HG03175 (cell line): ENCODE results near the gene NACA.
"Not testable (repeated sequence)": the region's sequence is repeated elsewhere in the genome, so short reads cannot be mapped to it uniquely, and the experiment has no call there.

Experiments
- ATAC-seq: cut with Tn5 transposase; IDR thresholded peaks from one replicate; pipeline ENCODE4 v1.9.1; 2021; ENCODE audit warnings: mild to moderate bottlenecking, moderate library complexity; ENCODE audit not compliant: unreplicated experiment

The NACA gene

DNA sequence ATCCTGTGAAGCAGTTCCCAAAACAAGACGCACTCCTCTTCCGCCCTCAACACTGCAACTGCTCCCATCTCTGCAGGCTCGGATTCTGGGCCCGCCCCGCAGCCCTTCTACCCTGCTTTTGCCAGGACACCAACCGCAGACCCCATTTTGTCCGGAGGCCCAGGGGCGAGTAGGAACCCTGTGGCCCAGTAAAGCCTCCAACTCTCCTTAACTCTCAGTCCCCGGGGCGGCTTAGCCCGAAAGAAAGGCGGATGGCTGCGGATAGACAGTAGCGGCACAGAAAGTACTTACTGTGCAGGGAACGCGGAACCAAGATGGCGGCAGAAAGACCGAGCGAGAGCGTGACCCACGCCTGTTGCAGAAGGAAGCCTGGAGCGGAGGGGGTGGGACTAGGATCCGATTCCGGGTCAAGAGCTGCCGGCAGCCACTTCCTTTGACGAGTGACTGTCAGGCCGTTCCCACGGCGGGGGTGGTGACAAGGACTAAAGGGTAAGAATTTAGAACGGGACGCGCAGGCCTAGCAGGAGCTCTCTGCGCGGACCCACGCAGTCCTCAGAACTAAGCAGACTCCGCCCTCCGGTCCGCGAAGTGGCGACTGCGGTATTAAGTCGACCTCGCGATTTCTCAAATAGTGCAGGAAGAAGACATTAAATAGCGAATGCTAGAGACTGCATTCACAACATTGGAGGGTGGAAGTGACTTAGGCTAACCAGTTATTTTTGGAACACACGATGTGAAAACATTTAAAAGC, at the start of gene NACA:
Gene NACA, minus strand, starts transcription at position 328 of the 751 bp plus-strand sequence. CDS start 778 bp downstream, outside the sequence.
- ATAC-seq: peak; percentile 94

GRCh38 chr12:56773113-56773512, 48.0 kb upstream of the NACA start:
- ATAC-seq: no peak

DNA sequence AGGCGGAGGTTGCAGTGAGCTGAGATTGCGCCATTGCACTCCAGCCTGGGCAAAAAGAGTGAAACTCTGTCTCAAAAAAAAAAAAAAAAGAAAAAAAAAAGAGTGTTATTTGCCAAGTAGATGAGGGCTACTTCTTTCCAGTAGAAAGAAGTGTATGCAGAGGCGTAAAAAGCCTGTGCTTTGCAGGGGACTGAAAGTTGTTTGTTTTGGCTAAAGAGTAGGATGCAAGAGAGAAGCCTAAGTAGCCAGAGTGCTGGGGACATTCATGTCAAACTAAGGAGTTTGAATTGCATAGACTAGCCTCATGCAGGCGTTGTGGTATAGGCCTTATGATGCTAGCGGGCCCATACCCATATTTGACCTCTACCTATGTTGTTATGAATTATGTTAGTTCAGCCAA, 47.5 kb upstream of the NACA start:
- ATAC-seq: no peak

GRCh38 chr12:56769868-56770267, 44.8 kb upstream of the NACA start:
- no peak for ATAC-seq

- ATAC-seq: no peak
Measured at GRCh38 chr12:56768424-56768823, 43.3 kb upstream of the NACA start.

- ATAC-seq: peak; percentile 98
Measured at GRCh38 chr12:56766535-56766934, 41.4 kb upstream of the NACA start.

- no peak for ATAC-seq
Measured at GRCh38 chr12:56763753-56764657, 38.9 kb upstream of the NACA start.

- no peak for ATAC-seq
Measured at GRCh38 chr12:56761812-56762211, 36.7 kb upstream of the NACA start.

- no peak for ATAC-seq
Measured at GRCh38 chr12:56760460-56760859, 35.4 kb upstream of the NACA start.

DNA sequence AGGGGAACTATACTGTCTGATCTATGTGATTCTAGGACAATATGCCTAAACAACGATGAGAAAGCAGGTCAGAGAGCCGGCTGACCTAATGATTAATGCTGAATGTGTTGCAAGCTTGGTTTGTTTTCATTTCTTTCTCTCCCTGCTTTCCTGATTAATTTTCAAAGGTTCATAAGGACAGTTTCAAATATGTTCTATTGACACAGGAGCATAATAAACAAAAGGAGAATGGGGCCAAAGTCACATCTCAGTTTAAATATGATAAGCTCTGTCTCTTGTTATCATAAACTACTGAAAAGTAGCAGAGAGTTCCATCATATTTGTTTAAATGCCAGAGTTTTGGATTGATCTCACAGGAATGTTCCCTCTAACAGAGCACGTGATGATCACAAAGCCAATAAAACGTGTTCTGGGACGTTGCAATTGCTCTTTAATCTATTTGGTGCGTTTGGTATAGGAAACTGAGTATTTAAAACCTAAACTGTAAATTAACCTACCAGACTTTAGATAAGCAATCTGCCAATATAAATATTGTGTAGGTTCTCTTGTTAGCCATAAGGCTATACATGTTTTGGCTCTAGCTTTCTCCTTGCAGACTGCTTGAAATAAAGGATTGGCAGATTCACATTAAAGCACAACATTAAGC, 34.3 kb upstream of the NACA start:
- no peak for ATAC-seq

DNA sequence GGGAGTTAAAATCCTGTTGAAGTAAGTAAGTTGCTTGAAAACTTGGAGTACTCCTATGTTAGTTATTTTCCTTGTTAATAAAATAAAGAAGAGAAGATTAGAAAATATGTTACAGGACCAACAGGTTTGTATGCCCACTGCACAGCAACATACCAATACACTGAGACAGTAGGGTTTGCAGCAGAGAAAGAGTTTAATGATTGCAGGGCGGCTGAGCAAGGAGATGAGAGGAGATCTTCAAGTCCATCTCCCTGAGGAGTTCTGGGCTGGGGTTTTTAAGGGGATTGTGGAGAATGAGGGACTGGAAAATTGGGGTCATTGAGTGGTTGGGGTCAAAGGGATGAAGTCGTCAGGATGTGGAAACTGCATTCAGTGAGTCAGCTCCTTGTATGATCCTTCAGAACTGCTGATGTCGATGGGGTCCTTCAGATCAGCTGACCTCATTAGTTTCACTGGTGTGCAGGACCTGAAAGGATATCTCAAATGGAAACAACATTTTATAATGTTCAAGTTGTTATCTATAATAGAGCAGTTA, 33.7 kb upstream of the NACA start:
- no peak for ATAC-seq

GRCh38 chr12:56757971-56758370, 32.9 kb upstream of the NACA start:
- ATAC-seq: not testable (repeated sequence)

GRCh38 chr12:56753566-56753965, 28.5 kb upstream of the NACA start:
- ATAC-seq: no peak

- peak; percentile 76 for ATAC-seq
Measured at GRCh38 chr12:56751712-56752598, 26.9 kb upstream of the NACA start, which contains the start of gene PRIM1. PRIM1 (minus strand) TSS chr12:56752323; CDS start chr12:56752298, 25 bp downstream.

DNA sequence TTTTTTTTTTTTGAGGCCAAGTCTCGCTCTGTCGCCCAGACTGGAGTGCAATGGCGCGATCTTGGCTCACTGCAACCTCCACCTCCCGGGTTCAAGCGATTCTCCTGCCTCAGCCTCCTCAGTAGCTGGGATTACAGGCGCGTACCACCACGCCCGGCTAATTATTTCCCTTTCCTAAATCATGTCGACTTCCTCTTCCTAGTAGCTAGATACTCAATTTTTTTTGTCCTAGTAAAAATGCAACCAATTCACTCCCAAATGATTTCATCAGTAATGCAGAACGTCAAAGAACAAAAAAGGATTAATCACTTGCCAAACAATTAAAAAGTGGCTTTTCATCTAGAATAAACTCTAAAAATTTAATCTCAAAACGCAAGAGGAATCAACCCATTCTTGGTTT, 25.5 kb upstream of the NACA start:
- ATAC-seq: not testable (repeated sequence)

DNA sequence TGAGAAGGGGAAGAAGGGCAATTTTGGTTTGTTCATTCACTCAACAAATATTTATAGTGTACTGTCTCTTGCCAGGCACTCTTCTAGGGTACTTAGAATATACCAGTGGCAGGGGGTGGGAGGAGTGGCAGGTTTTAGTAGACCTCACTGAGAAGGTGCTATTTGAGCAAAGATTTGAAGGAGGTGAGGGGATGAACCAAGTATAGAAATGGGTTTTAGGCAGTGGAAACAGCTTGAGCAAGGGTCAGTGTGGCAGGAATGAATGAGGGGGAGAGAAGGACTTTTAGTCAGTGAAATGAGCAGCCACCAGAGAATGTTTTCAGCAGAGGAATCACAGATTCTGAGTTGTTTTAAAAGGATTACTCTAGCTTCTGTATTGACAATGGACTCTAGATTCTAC, 24.8 kb upstream of the NACA start:
- ATAC-seq: no peak

DNA sequence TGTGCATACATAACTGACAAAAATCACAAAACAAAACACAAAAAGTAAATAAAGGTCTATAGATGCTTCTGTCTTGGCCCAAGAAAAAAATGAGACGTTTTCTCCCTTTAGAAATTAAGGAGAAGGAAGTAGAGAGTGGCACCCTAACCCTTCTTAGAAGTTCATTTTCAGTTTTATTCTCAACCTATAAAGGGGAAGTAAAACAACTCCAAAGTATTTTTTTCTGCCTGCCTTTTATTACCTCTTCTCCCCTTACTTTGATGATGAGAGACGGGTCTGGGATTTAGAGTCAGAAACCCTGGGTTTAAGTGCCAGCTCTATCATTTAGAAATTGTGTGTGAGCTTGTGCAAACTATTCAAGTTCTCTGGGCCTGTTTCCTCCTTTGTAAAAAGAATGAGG, 24.3 kb upstream of the NACA start:
- ATAC-seq: no peak

- ATAC-seq: no peak
Measured at GRCh38 chr12:56728139-56728861, 3.2 kb upstream of the NACA start.

- not testable (repeated sequence) for ATAC-seq
Measured at GRCh38 chr12:56726196-56726675, 1.1 kb upstream of the NACA start.
